IMR-90 (cell line): ENCODE measurements around the gene SERPINB4. TPM values are rescaled to one million over a fixed set of nuclear protein-coding genes. Genes with fewer than 3 reads are reported as not detected.

Experiments
- ATAC-seq: fragments of 200-7000 bp; cut with Tn5 transposase; 2 replicates; pipeline ENCODE4 v1.9.1; 2020; ENCODE audit warnings: low read depth, mild to moderate bottlenecking, moderate library complexity
- BruUV-seq: library from RNA; stranded (reverse); fragments of 400-500 nt; replicated peaks from 2 replicates; lab custom pipeline; 2021; lab: Mats Ljungman, UMichigan
- CTCF ChIA-PET: fragments of 300-600 bp; formaldehyde crosslinking; extraction: SDS; loops from one replicate; lab custom pipeline; 2021; ENCODE audit warnings: antibody characterized with exemption; lab: Yijun Ruan, JAX
- POLR2A ChIA-PET: fragments of 300-600 bp; sonication (Branson Sonifier 250); formaldehyde crosslinking; loops from one replicate; lab custom pipeline; 2022; ENCODE audit warnings: antibody characterized with exemption; ENCODE audit not compliant: unreplicated experiment; lab: Charles Lee
- DNase-seq: peaks from one replicate; pipeline ENCODE4 v3.0.0; 2013
- H2AFZ ChIP-seq: replicated peaks from 2 replicates; pipeline ENCODE3; 2013; ENCODE audit warnings: low read length, mild to moderate bottlenecking; ENCODE audit not compliant: poor library complexity
- H2AK5ac ChIP-seq: 2 replicates; pipeline ENCODE4 v1.6.1; 2013; ENCODE audit warnings: low read depth, low read length, inconsistent platforms
- H2AK9ac ChIP-seq: replicated peaks from 2 replicates; pipeline ENCODE3; 2013; ENCODE audit warnings: mild to moderate bottlenecking, low read depth, low read length, moderate library complexity; ENCODE audit not compliant: poor library complexity
- H2BK120ac ChIP-seq: 2 replicates; pipeline ENCODE4 v1.6.1; 2013; ENCODE audit warnings: low read depth, low read length, inconsistent platforms
- H2BK15ac ChIP-seq: 3 replicates; pipeline ENCODE4 v1.6.1; 2013; ENCODE audit warnings: low read depth, low read length, inconsistent platforms
- H2BK20ac ChIP-seq: 2 replicates; pipeline ENCODE4 v1.6.1; 2013; ENCODE audit warnings: low read depth, mild to moderate bottlenecking, inconsistent platforms, low read length, moderate library complexity
- H2BK5ac ChIP-seq: 2 replicates; pipeline ENCODE4 v1.6.1; 2013; ENCODE audit warnings: mild to moderate bottlenecking, low read depth, low read length, inconsistent platforms; ENCODE audit not compliant: poor library complexity, severe bottlenecking
- H3K14ac ChIP-seq: replicated peaks from 2 replicates; pipeline ENCODE4 v1.6.1; 2013; ENCODE audit warnings: low read depth, low read length, inconsistent platforms
- H3K18ac ChIP-seq: 2 replicates; pipeline ENCODE4 v1.6.1; 2013; ENCODE audit warnings: low read depth, low read length, control low read depth
- H3K23ac ChIP-seq: 2 replicates; pipeline ENCODE4 v1.6.1; 2013; ENCODE audit warnings: low read depth, low read length, inconsistent platforms
- H3K27ac ChIP-seq: 2 replicates; pipeline ENCODE4 v1.5.1; 2013; ENCODE audit warnings: mild to moderate bottlenecking, control low read depth, low read length; ENCODE audit not compliant: insufficient read depth
- H3K27me3 ChIP-seq: 2 replicates; pipeline ENCODE4 v1.6.1; 2013; ENCODE audit warnings: low read length; ENCODE audit not compliant: control insufficient read depth, insufficient read depth
- H3K36me3 ChIP-seq: 2 replicates; pipeline ENCODE4 v1.6.1; 2013; ENCODE audit warnings: low read length, mixed read lengths; ENCODE audit not compliant: control insufficient read depth, insufficient read depth
- H3K4ac ChIP-seq: 2 replicates; pipeline ENCODE4 v1.6.1; 2013; ENCODE audit warnings: low read depth, low read length, inconsistent platforms
- H3K4me1 ChIP-seq: 2 replicates; pipeline ENCODE4 v1.6.1; 2013; ENCODE audit warnings: low read length, mixed read lengths; ENCODE audit not compliant: control insufficient read depth, insufficient read depth
- H3K4me2 ChIP-seq: 2 replicates; pipeline ENCODE4 v1.6.1; 2013; ENCODE audit warnings: low read depth, mild to moderate bottlenecking, control low read depth, low read length, moderate library complexity
- H3K4me3 ChIP-seq: 2 replicates; pipeline ENCODE4 v1.5.1; 2013; ENCODE audit warnings: low read depth, mild to moderate bottlenecking, control low read depth, low read length, moderate library complexity; ENCODE audit not compliant: insufficient read depth
- H3K56ac ChIP-seq: 2 replicates; pipeline ENCODE4 v1.6.1; 2013; ENCODE audit warnings: low read length, inconsistent platforms; ENCODE audit not compliant: insufficient read depth; ENCODE audit errors: extremely low read depth
- H3K79me1 ChIP-seq, 2 experiments: 2 replicates each; pipeline ENCODE4 v1.6.1; 2013; ENCODE audit warnings: low read length in 2 of 2, inconsistent platforms in 1 of 2, low read depth in 1 of 2
- H3K9ac ChIP-seq: 2 replicates; pipeline ENCODE4 v1.6.1; 2013; ENCODE audit warnings: low read depth, low read length, control low read depth
- H3K9me1 ChIP-seq: 2 replicates; pipeline ENCODE4 v1.6.1; 2013; ENCODE audit warnings: low read length, inconsistent platforms; ENCODE audit not compliant: insufficient read depth
- H3K9me3 ChIP-seq: 2 replicates; pipeline ENCODE4 v1.6.1; 2013; ENCODE audit warnings: low read length; ENCODE audit not compliant: control insufficient read depth, insufficient read depth
- H4K20me1 ChIP-seq: 2 replicates; pipeline ENCODE4 v1.6.1; 2013; ENCODE audit warnings: low read length, inconsistent platforms; ENCODE audit not compliant: insufficient read depth
- H4K5ac ChIP-seq: 2 replicates; pipeline ENCODE4 v1.6.1; 2013; ENCODE audit warnings: mild to moderate bottlenecking, low read depth, low read length, control low read depth
- H4K8ac ChIP-seq, 2 experiments: 2 replicates each; pipeline ENCODE4 v1.6.1; 2013; ENCODE audit warnings: low read depth in 2 of 2, low read length in 2 of 2, control low read depth in 1 of 2, inconsistent platforms in 1 of 2
- H4K91ac ChIP-seq: 2 replicates; pipeline ENCODE4 v1.6.1; 2013; ENCODE audit warnings: low read depth, low read length, inconsistent platforms; ENCODE audit not compliant: insufficient read depth
- BHLHE40 ChIP-seq: fragments of 150-350 bp; IDR thresholded peaks from 2 replicates; pipeline ENCODE4 v1.6.1; 2016; ENCODE audit warnings: mild to moderate bottlenecking, low read depth, low read length
- CEBPB ChIP-seq: IDR thresholded peaks from 2 replicates; pipeline ENCODE4 v1.6.1; 2012; ENCODE audit warnings: low read depth, low read length, improper control_type of control experiment
- FOS ChIP-seq: fragments of 150-350 bp; IDR thresholded peaks from 2 replicates; pipeline ENCODE4 v1.6.1; 2016; ENCODE audit warnings: low read depth, low read length
- MAFK ChIP-seq: IDR thresholded peaks from 2 replicates; pipeline ENCODE4 v1.6.1; 2012; ENCODE audit warnings: low read depth, low read length, improper control_type of control experiment
- MAZ ChIP-seq: IDR thresholded peaks from 2 replicates; pipeline ENCODE4 v1.6.1; 2012; ENCODE audit warnings: low read depth, mild to moderate bottlenecking, low read length, improper control_type of control experiment, moderate library complexity, borderline replicate concordance
- MXI1 ChIP-seq: IDR thresholded peaks from 2 replicates; pipeline ENCODE4 v1.6.1; 2012; ENCODE audit warnings: low read depth, mild to moderate bottlenecking, low read length, moderate library complexity, borderline replicate concordance
- POLR2A ChIP-seq: IDR thresholded peaks from 2 replicates; pipeline ENCODE4 v1.6.1; 2012; ENCODE audit warnings: mild to moderate bottlenecking, low read depth, low read length
- RFX5 ChIP-seq: IDR thresholded peaks from 2 replicates; pipeline ENCODE4 v1.8.0; 2012; ENCODE audit warnings: low read depth, mild to moderate bottlenecking, low read length, moderate library complexity
- WGBS, 2 experiments: methylation state at CpG; one replicate each; pipeline versions ENCODE4 v1.1.5 to v1.1.7; 2013; ENCODE audit warnings: missing lambda C conversion rate in 2 of 2; ENCODE audit not compliant: insufficient read length in 1 of 2; ENCODE audit errors: extremely low coverage in 2 of 2; 5-methylcytosine and 5-hydroxymethylcytosine counted together
- dilution Hi-C: fragments of 300-500 bp; cut with HindIII; formaldehyde crosslinking; loops from one replicate; pipeline ENCODE4 v1.14.3; 2018; ENCODE audit warnings: low sequenced_read_pairs; ENCODE audit not compliant: unreplicated experiment
- in situ Hi-C: fragments of 300-500 bp; cut with MboI; formaldehyde crosslinking; loops from 3 replicates; pipeline ENCODE4 v1.14.3; 2019; ENCODE audit warnings: low sequenced_read_pairs, inconsistent platforms, mixed read lengths
- intact Hi-C: fragments of 100-400 bp; cut with micrococcal nuclease; formaldehyde crosslinking; loops from 2 replicates; pipeline ENCODE4 v1.10.0; 2022
- polyA plus RNA-seq, 3 experiments: library from polyadenylated mRNA; depleted of rRNA; stranded (reverse); fragments of >200 nt; gene quantifications; 2 replicates each; pipeline ENCODE4 v1.2.3, GENCODE V29; 2012; ENCODE audit warnings: low replicate concordance in 1 of 3
- total RNA-seq: library from RNA; depleted of rRNA; stranded (reverse); fragments of >200 nt; gene quantifications from 2 replicates; pipeline ENCODE4 v1.2.3, GENCODE V29; 2012
- TF ChIP-seq, protein P1 (sequence below): fragments of 150-350 bp; IDR thresholded peaks from 2 replicates; pipeline ENCODE4 v1.6.1; 2016; ENCODE audit warnings: low read depth, mild to moderate bottlenecking, low read length, moderate library complexity, borderline replicate concordance
- TF ChIP-seq, protein P2 (sequence below): conservative IDR thresholded peaks from 2 replicates; pipeline ENCODE4 v1.5.1; 2012; ENCODE audit warnings: mild to moderate bottlenecking, low read depth, low read length, improper control_type of control experiment

SERPINB4 gene
- total and polyA plus RNA-seq, 2 of the 4 experiments (the other 2 are of a cell fraction): not detected

DNA sequence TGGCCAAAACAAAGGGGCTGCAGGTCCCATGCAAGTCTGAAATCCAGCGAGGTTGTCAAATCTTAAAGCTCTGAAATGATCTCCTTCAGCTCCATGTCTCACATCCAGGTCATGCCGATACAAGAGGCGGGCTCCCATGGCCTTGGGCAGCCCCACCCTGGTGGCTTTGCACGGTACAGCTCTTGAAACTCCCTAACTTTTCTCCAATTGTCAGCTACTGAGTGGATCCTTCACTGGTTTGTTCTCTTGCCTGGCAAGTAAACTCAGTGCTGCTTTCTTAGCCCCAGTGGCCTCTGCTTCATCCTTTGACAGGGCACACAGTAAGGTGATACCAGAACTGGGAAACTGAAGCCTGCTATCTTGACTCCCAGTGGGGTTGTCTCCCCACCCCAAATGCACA lies 30.6 kb downstream of the SERPINB4 start:
- Histone ChIP-seq H3K27me3 (no peaks in the 10 kb centered on the region; the same call in 1 of the 2 replicates), H3K36me3 (no peaks in the 10 kb centered on the region), H3K9me1 (no peaks in the 10 kb centered on the region), H2AK5ac (no peak overlapping the region), H3K14ac (no peak overlapping the region), H3K4me3 (no peak overlapping the region), H3K23ac (no peak overlapping the region), H3K79me1 (no peaks in the 10 kb centered on the region), H2BK5ac (no peak overlapping the region), H2BK20ac (no peak overlapping the region), H3K4me2 (no peak overlapping the region), H3K9ac (no peak overlapping the region), H3K9me3 (no peaks in the 10 kb centered on the region), H2BK120ac (no peak overlapping the region), H2AK9ac (no peak overlapping the region), H4K91ac (no peak overlapping the region), H4K20me1 (no peaks in the 10 kb centered on the region), H2BK15ac (no peak overlapping the region), H3K27ac (no peak overlapping the region), H2AFZ (no peak overlapping the region), H4K8ac (no peak overlapping the region), H4K5ac (no peak overlapping the region), H3K4ac (no peak overlapping the region), H3K18ac (no peak overlapping the region), H3K56ac (no peak overlapping the region), H3K4me1 (no peaks in the 10 kb centered on the region)
- intact Hi-C loops: no loop called here
- DNase-seq: no peak
- ATAC-seq: no peak
- dilution Hi-C loops: no loop called here
- WGBS, 2 experiments: 75% methylated on average over 3 of the region's 4 CpGs; no CpG with 5 or more reads in 1 of the 2 experiments
- BruUV-seq: no TSS peak
- POLR2A ChIA-PET: no interaction called here
- TF ChIP-seq CEBPB: no peak
- no peak for TF ChIP-seq FOS
- no peak for TF ChIP-seq MXI1
- TF ChIP-seq BHLHE40: no peak
- TF ChIP-seq MAZ: no peak
- TF ChIP-seq, protein P1, sequence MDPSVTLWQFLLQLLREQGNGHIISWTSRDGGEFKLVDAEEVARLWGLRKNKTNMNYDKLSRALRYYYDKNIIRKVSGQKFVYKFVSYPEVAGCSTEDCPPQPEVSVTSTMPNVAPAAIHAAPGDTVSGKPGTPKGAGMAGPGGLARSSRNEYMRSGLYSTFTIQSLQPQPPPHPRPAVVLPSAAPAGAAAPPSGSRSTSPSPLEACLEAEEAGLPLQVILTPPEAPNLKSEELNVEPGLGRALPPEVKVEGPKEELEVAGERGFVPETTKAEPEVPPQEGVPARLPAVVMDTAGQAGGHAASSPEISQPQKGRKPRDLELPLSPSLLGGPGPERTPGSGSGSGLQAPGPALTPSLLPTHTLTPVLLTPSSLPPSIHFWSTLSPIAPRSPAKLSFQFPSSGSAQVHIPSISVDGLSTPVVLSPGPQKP: no peak
- TF ChIP-seq POLR2A: no peak
- TF ChIP-seq MAFK: no peak
- TF ChIP-seq, protein P2, sequence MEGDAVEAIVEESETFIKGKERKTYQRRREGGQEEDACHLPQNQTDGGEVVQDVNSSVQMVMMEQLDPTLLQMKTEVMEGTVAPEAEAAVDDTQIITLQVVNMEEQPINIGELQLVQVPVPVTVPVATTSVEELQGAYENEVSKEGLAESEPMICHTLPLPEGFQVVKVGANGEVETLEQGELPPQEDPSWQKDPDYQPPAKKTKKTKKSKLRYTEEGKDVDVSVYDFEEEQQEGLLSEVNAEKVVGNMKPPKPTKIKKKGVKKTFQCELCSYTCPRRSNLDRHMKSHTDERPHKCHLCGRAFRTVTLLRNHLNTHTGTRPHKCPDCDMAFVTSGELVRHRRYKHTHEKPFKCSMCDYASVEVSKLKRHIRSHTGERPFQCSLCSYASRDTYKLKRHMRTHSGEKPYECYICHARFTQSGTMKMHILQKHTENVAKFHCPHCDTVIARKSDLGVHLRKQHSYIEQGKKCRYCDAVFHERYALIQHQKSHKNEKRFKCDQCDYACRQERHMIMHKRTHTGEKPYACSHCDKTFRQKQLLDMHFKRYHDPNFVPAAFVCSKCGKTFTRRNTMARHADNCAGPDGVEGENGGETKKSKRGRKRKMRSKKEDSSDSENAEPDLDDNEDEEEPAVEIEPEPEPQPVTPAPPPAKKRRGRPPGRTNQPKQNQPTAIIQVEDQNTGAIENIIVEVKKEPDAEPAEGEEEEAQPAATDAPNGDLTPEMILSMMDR: no peak
- TF ChIP-seq RFX5: no peak
- in situ Hi-C loops: no loop called here
- CTCF ChIA-PET: no interaction called here
